HG02571 (cell line): ENCODE measurements around the gene ZNF280D.
"Not testable (repeated sequence)": the region's sequence is repeated elsewhere in the genome, so short reads cannot be mapped to it uniquely, and the experiment has no call there.

Experiments
- ATAC-seq: cut with Tn5 transposase; IDR thresholded peaks from one replicate; pipeline ENCODE4 v1.9.1; 2021; ENCODE audit warnings: mild to moderate bottlenecking, moderate library complexity; ENCODE audit not compliant: unreplicated experiment

Gene ZNF280D

GRCh38 chr15:56719774-56720555 lies 13.3 kb downstream of the ZNF280D start:
- ATAC-seq = no peak

GRCh38 chr15:56719021-56719612 lies 14.2 kb downstream of the ZNF280D start:
- ATAC-seq = no peak

- ATAC-seq = no peak
Measured at GRCh38 chr15:56718560-56718959, 14.7 kb downstream of the ZNF280D start.

GRCh38 chr15:56716334-56716733 lies 17.0 kb downstream of the ZNF280D start:
- no peak for ATAC-seq

- ATAC-seq = no peak
Measured at GRCh38 chr15:56715220-56715619, 18.1 kb downstream of the ZNF280D start.

- ATAC-seq = not testable (repeated sequence)
Measured at GRCh38 chr15:56709502-56709901, 23.8 kb downstream of the ZNF280D start.

GRCh38 chr15:56699743-56700142 lies 33.6 kb downstream of the ZNF280D start:
- ATAC-seq = no peak

GRCh38 chr15:56698270-56698669 lies 35.0 kb downstream of the ZNF280D start:
- ATAC-seq = no peak

GRCh38 chr15:56693761-56694160 lies 39.5 kb downstream of the ZNF280D start:
- ATAC-seq = no peak

- ATAC-seq = no peak
Measured at GRCh38 chr15:56690733-56691132, 42.6 kb downstream of the ZNF280D start.

GRCh38 chr15:56683908-56684307 lies 49.4 kb downstream of the ZNF280D start:
- no peak for ATAC-seq

GRCh38 chr15:56681113-56681512 lies 52.2 kb downstream of the ZNF280D start:
- ATAC-seq = no peak

- no peak for ATAC-seq
Measured at GRCh38 chr15:56679225-56679624, 54.1 kb downstream of the ZNF280D start.

- no peak for ATAC-seq
Measured at GRCh38 chr15:56678571-56678970, 54.7 kb downstream of the ZNF280D start.

- no peak for ATAC-seq
Measured at GRCh38 chr15:56677271-56677670, 56.0 kb downstream of the ZNF280D start.

- no peak for ATAC-seq
Measured at GRCh38 chr15:56675930-56676329, 57.4 kb downstream of the ZNF280D start.

GRCh38 chr15:56674857-56675256 lies 58.5 kb downstream of the ZNF280D start:
- ATAC-seq = no peak

- ATAC-seq = no peak
Measured at GRCh38 chr15:56672721-56673120, 60.6 kb downstream of the ZNF280D start.

GRCh38 chr15:56667517-56667916 lies 65.8 kb downstream of the ZNF280D start:
- no peak for ATAC-seq

GRCh38 chr15:56660943-56661342 lies 72.4 kb downstream of the ZNF280D start:
- ATAC-seq = no peak

- ATAC-seq = no peak
Measured at GRCh38 chr15:56659197-56659596, 74.1 kb downstream of the ZNF280D start.

GRCh38 chr15:56654624-56655023 lies 78.7 kb downstream of the ZNF280D start:
- ATAC-seq = no peak

- no peak for ATAC-seq
Measured at GRCh38 chr15:56654216-56654615, 79.1 kb downstream of the ZNF280D start.
